GM10248 (cell line): Measurements from ENCODE around the gene CFAP126.

Source experiments
- CTCF ChIA-PET: fragments of 300-600 bp; sonication (Branson Sonifier 250); formaldehyde crosslinking; extraction: SDS; loops from one replicate; lab custom pipeline; 2021; ENCODE audit warnings: antibody characterized with exemption; lab: Yijun Ruan, JAX
- POLR2A ChIA-PET: fragments of 350-650 bp; sonication (Branson Sonifier 250); formaldehyde crosslinking; extraction: SDS; loops from one replicate; lab custom pipeline; 2020; ENCODE audit warnings: antibody characterized with exemption; lab: Yijun Ruan, JAX
- DNase-seq: peaks from one replicate; pipeline ENCODE4 v3.0.0; 2012; ENCODE audit errors: extremely low spot score
- TF ChIP-seq, protein P1 (sequence below): IDR thresholded peaks from 2 replicates; pipeline ENCODE4 v1.5.1; 2012; ENCODE audit warnings: mild to moderate bottlenecking, low read depth; ENCODE audit errors: extremely low read depth, missing control alignments, control extremely low read depth

The CFAP126 gene

DNA sequence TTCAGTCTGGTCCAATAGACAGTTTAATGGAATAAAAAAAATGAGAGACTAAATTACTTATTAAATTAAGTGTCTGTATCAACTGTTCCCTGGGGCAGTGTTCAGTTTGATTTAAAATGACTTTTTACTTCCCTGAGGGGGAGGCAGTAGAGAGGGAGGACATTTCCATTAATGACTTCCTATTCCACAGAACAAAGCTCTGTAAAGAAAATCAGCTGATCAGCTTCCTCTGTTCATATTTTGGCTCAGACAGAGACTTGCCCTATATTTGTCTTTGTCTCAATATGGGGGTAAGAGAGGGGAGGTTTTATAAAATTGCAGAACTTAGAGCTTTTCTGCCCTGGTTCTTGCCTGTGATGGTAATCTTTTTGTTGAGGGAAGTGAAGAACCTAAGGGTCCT, 8.4 kb downstream of the CFAP126 start:
- POLR2A ChIA-PET = no interaction called here
- no peak for DNase-seq
- TF ChIP-seq, protein P1, sequence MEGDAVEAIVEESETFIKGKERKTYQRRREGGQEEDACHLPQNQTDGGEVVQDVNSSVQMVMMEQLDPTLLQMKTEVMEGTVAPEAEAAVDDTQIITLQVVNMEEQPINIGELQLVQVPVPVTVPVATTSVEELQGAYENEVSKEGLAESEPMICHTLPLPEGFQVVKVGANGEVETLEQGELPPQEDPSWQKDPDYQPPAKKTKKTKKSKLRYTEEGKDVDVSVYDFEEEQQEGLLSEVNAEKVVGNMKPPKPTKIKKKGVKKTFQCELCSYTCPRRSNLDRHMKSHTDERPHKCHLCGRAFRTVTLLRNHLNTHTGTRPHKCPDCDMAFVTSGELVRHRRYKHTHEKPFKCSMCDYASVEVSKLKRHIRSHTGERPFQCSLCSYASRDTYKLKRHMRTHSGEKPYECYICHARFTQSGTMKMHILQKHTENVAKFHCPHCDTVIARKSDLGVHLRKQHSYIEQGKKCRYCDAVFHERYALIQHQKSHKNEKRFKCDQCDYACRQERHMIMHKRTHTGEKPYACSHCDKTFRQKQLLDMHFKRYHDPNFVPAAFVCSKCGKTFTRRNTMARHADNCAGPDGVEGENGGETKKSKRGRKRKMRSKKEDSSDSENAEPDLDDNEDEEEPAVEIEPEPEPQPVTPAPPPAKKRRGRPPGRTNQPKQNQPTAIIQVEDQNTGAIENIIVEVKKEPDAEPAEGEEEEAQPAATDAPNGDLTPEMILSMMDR = no peak

DNA sequence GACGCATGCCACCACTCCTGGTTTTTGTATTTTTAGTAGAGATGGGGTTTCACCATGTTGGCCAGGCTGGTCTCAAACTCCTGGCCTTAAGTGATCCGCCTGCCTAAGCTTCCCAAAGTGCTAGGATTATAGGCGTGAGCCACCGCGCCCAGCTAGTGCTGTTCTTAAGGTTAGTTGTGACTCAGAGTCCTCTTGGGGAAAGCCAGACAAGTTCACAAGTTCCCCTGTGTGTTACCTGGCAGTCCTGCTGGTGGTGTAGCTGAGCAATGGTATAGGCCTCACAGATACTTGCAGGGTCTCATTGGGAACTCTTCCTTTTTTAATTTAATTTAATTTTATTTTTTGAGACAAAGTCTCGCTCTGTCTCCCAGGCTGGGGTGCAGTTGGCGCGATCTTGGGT, 10.6 kb downstream of the CFAP126 start:
- DNase-seq = no peak
- ChIA-PET CTCF (interaction anchor here (0.9 to 2.3 kb wide), 5 partner anchors 10 to 131 kb away, joined by 3 to 12 read pairs (median 5); partner anchors contain the start of gene TOMM40L), POLR2A (no interaction called here)
- TF ChIP-seq, protein P1 = no peak

More for the DNA sequence above, 8.4 kb downstream of the CFAP126 start:
- CTCF ChIA-PET = interaction anchor here (1.2 to 1.7 kb wide), 3 partner anchors 9 to 133 kb away, joined by 4 to 5 read pairs (median 4); partner anchors contain the start of genes CFAP126 and TOMM40L

DNA sequence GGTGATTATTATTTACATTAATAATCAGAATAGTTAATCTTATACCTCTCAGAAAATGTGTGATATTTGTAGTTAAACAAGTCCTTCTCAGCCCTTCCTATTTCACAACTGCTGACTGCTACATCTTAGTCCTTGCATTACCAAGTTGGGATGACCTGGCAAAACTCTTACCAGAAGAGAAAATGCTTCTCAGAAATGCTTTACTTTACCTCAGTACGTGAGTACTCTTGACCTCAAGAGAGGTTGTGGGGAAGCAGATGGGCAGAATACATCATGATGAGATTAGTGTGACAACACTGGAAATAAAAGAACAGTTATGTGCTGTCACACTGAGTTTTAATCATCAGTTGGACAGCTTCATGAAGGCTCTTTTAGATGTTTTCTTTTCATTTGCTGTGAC, 16.2 kb downstream of the CFAP126 start:
- DNase-seq = no peak
- ChIA-PET CTCF (interaction anchor here (0.9 to 1.5 kb wide), 4 partner anchors 15 to 34 kb away, joined by 3 to 8 read pairs (median 3); no protein-coding TSS in a partner anchor), POLR2A (no interaction called here)
- TF ChIP-seq, protein P1 = no peak

DNA sequence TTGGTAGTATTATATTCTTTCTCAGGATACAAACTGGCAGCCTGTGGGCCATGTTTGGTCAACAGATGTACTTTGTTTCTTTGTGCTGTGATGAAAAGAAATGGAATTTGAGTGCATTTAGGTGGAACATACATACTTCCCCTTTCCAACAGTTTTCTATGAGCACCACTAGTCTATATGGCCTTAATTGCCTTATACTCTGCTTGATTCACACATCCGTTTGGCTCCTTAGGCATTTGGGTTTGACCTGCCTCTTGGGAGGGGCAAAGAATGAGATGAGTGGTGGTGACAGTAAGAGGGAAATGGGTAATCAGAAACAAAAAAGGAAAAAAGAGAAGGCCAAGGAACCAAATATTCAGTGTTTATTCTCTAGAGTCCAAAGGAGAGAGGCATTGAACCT, 17.0 kb downstream of the CFAP126 start:
- TF ChIP-seq, protein P1 = no peak
- ChIA-PET CTCF (no interaction called here), POLR2A (no interaction called here)
- DNase-seq = no peak

DNA sequence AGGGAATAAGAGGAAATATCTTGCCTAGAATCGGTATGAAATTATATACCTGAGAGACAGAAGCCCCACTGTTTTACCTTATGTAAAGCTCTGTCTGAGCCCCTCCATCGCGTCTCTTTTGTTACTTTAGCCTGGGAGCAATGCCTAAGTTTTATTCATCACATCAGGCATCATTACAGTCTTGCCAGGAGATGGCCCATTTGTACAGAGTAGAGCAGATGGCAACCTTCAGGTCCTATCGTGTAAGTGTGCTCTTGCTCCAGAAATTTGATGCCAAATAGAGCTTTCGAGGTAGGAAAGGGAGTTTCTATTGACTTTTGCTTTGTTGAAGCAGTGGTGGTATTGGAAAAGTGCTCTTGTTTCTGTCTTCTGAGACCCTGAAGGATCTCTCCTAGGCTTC, 24.9 kb downstream of the CFAP126 start:
- no peak for DNase-seq
- TF ChIP-seq, protein P1 = no peak
- ChIA-PET CTCF (interaction anchor here (0.9 to 1.5 kb wide), 2 partner anchors 12 to 24 kb away, joined by 3 to 4 read pairs; no protein-coding TSS in a partner anchor), POLR2A (no interaction called here)

DNA sequence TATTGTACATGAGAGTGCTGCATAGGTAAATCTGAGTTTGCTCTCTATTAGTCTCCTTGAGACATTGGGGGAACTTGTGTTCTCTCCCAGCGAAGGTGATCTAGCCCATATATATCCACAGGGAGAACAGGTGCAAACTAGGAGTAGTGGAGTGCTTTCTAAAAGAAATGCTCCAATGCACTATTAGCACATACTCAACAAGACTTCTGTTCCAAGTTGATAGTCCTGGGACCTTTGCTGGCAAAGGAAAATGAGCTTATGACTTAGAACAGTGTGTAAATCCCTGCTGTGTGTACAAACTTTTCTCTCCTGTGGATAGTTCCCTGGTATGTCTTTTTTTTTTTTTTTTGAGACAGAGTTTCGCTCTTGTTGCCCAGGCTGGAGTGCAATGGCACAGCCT, 25.5 kb downstream of the CFAP126 start:
- no peak for DNase-seq
- ChIA-PET POLR2A (no interaction called here), CTCF (interaction anchor here (0.9 to 1.5 kb wide), 2 partner anchors 12 to 25 kb away, joined by 3 to 4 read pairs; no protein-coding TSS in a partner anchor)
- TF ChIP-seq, protein P1 = no peak

DNA sequence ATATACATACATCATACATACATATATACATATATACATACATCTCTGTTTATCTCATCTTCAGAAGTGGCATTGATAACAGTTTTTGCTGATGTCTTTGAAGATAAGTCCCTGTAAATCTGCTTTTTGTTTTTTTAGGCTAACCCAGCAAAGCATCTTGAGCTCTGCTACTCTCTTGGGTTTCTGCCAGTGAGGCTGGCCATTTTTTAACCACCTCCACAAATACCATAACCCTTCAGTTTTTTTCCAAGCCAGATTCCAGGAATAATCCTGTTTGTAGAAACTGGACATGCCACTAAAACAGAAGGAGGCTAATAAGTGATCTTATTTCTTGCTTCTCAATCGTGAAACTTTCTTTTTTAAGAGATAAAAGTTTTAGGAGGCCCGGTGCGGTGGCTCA, 31.9 kb downstream of the CFAP126 start:
- no peak for DNase-seq
- ChIA-PET CTCF (interaction anchor here (1.0 kb wide), 1 partner anchor 108 kb away, joined by 3 read pairs; no protein-coding TSS in a partner anchor), POLR2A (no interaction called here)
- TF ChIP-seq, protein P1 = no peak
